ENCODE measurements around the gene CCDC88C. TPM values are rescaled to one million over a fixed set of nuclear protein-coding genes. Genes with fewer than 3 reads are reported as not detected.
A peak's percentile ranks its signal among the peaks of the same experiment; 100 is the strongest.

Gene CCDC88C
- total RNA-seq, 1 donor from 2014 or later, result 68.0 TPM

DNA sequence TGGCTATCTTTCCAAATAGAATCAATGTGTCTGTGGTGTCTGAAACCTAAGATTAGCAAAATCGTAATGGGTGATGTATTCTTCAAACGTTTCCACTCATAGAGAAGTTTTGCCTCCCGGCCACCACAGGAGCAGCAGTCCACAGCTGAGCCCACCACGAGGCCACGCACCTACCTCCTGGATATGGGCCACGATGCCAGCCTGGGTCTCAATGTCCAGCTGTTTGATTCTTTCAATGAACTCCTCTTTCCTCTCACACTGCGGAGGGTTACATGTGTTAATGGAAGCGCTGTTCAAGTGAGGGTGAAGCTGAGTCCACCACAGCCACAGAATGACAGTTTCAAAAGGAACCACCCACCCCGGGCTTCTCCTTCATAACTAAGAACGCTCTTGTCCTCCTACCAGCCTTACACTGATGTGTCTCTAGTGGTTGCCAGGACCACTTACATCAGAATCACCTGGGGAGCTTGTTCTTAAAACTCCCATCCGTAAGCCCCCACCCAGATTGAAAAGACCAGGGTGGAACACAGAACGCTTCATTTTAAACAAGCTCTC lies 75.3 kb downstream of the CCDC88C start:
- Mint-ChIP-seq H3K4me3 (ENCODE audit: unreplicated experiment) (no peak overlapping the region), H3K4me1 (ENCODE audit: low read depth, unreplicated experiment) (peaks cover 5% of the 10 kb centered on the region), H3K36me3 (ENCODE audit: unreplicated experiment) (no peaks in the 10 kb centered on the region), H3K27me3 (ENCODE audit: unreplicated experiment) (peaks cover 14% of the 10 kb centered on the region), H3K9me3 (ENCODE audit: unreplicated experiment) (peaks cover 3% of the 10 kb centered on the region), H3K27ac (ENCODE audit: unreplicated experiment) (no peak overlapping the region)
- DNase-seq, result no peak
- TF ChIP-seq, protein P1, sequence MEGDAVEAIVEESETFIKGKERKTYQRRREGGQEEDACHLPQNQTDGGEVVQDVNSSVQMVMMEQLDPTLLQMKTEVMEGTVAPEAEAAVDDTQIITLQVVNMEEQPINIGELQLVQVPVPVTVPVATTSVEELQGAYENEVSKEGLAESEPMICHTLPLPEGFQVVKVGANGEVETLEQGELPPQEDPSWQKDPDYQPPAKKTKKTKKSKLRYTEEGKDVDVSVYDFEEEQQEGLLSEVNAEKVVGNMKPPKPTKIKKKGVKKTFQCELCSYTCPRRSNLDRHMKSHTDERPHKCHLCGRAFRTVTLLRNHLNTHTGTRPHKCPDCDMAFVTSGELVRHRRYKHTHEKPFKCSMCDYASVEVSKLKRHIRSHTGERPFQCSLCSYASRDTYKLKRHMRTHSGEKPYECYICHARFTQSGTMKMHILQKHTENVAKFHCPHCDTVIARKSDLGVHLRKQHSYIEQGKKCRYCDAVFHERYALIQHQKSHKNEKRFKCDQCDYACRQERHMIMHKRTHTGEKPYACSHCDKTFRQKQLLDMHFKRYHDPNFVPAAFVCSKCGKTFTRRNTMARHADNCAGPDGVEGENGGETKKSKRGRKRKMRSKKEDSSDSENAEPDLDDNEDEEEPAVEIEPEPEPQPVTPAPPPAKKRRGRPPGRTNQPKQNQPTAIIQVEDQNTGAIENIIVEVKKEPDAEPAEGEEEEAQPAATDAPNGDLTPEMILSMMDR (IDR thresholded peaks at IDR 0.05; ENCODE audit: partially characterized antibody, unreplicated experiment), result no peak

DNA sequence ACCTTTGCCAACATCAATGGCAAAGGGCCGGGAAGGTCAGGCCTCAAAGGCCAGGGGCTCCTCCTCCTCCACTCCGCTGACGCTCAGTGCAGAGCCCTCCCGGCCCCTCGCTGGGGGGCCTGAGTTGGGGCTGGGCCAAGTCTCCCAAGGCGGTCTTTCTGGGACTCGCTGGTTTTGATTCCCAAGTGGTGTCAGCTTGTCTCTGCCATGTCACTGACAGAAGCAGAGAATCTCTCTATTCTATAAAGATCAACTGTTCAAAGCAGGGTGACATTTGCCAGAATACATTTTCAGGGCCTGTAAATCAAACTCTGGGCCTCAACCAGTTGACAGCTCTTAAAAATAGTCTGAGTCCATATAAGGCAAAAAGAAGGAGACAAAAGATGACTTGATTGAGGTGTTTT lies 75.9 kb downstream of the CCDC88C start:
- Mint-ChIP-seq H3K4me1 (ENCODE audit: low read depth, unreplicated experiment) (peaks cover 5% of the 10 kb centered on the region), H3K9me3 (ENCODE audit: unreplicated experiment) (peaks cover 3% of the 10 kb centered on the region), H3K4me3 (ENCODE audit: unreplicated experiment) (no peak overlapping the region), H3K36me3 (ENCODE audit: unreplicated experiment) (no peaks in the 10 kb centered on the region), H3K27me3 (ENCODE audit: unreplicated experiment) (peaks cover 11% of the 10 kb centered on the region), H3K27ac (ENCODE audit: unreplicated experiment) (no peak overlapping the region)
- DNase-seq, result no peak
- TF ChIP-seq, protein P1 (IDR thresholded peaks at IDR 0.05; ENCODE audit: partially characterized antibody, unreplicated experiment), result no peak

DNA sequence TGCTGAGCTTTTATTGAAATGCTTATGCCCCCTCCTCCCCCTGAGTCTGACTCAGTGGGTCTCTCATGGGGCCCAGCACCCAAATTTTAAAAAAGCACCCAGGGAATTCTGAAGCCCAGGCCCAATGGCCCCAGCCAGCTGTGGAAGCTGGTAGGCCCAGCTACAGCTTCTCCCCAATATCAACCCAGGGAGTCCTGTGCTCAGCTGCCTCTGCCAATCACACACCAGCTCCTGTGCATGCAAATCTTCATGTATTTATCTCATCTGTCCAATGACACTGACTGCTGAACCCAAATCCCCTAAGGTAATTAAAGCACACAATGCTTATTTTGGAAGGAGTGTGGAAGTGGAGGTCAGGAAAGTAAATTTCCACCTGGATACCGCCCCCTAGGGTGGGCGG lies 76.3 kb downstream of the CCDC88C start:
- Mint-ChIP-seq H3K27ac (ENCODE audit: unreplicated experiment) (no peak overlapping the region), H3K4me1 (ENCODE audit: low read depth, unreplicated experiment) (peaks cover 5% of the 10 kb centered on the region), H3K4me3 (ENCODE audit: unreplicated experiment) (no peak overlapping the region), H3K27me3 (ENCODE audit: unreplicated experiment) (peaks cover 11% of the 10 kb centered on the region), H3K36me3 (ENCODE audit: unreplicated experiment) (no peaks in the 10 kb centered on the region), H3K9me3 (ENCODE audit: unreplicated experiment) (peaks cover 3% of the 10 kb centered on the region)
- TF ChIP-seq, protein P1 (IDR thresholded peaks at IDR 0.05; ENCODE audit: partially characterized antibody, unreplicated experiment), result no peak
- DNase-seq, result no peak

DNA sequence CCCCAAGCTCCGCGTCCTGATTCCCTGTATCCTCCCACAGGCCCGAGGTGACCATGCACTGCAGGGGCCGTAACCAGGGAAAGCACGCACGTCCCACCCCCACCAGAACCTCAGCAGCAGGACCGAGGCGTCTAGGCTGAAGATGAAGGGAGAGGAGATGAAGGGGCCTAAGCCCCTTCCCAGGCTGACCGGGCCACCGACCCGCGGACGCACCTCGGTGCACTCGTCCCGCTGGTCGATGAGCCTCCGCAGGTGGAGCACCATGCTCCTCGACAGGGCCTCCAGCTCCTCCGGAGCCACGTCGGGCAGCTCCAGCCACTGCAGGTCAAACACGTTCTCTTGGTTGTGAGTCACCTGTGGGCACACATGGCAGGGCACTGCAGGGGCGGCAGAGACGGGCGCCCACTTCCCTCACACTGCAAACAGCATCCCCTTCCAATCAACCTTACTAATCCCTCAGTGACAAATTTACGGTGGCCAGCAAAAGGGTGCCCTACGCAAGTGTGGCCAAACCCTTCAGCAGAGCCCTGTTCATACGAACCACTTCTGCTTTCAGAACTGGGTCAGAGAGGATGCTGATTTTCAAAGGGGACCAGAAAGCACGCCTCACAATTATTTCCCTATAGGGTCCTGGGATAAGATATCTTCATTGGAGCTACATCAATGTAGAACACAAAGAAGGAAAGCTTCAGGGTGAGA lies 77.8 kb downstream of the CCDC88C start:
- DNase-seq, result no peak
- H3K4me1 Mint-ChIP-seq (ENCODE audit: low read depth, unreplicated experiment), result peaks cover 17% of the 10 kb centered on the region
- peaks cover 12% of the 10 kb centered on the region for H3K27me3 Mint-ChIP-seq (ENCODE audit: unreplicated experiment)
- H3K9me3 Mint-ChIP-seq (ENCODE audit: unreplicated experiment), result peaks cover 6% of the 10 kb centered on the region
- H3K27ac Mint-ChIP-seq (ENCODE audit: unreplicated experiment), result no peak overlapping the region
- H3K4me3 Mint-ChIP-seq (ENCODE audit: unreplicated experiment), result no peak overlapping the region
- H3K36me3 Mint-ChIP-seq (ENCODE audit: unreplicated experiment), result no peaks in the 10 kb centered on the region
- TF ChIP-seq, protein P1 (IDR thresholded peaks at IDR 0.05; ENCODE audit: partially characterized antibody, unreplicated experiment), result no peak

DNA sequence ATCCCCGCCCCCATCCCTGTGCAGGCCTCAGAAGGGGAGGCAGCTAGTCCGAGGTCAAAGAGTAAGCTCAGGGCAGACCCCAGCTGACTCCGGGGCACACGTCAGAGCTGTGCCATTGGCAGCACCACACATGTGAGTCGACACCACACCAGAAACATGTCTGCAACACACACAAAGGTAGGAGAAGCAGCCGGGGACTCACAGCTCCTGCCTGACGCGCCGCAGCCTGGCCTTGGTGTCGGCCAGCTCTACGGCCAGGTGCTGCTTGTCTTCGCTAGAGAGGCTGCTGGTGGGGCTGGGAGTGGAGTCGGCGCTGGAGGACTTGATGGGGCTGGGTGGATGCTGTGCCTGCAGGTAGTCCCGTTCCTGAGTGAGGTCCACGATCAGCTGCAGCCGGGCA lies 78.5 kb downstream of the CCDC88C start:
- Mint-ChIP-seq H3K27me3 (ENCODE audit: unreplicated experiment) (peaks cover 12% of the 10 kb centered on the region), H3K27ac (ENCODE audit: unreplicated experiment) (peak overlapping the region; percentile 55), H3K9me3 (ENCODE audit: unreplicated experiment) (peaks cover 4% of the 10 kb centered on the region), H3K4me3 (ENCODE audit: unreplicated experiment) (no peak overlapping the region), H3K36me3 (ENCODE audit: unreplicated experiment) (no peaks in the 10 kb centered on the region), H3K4me1 (ENCODE audit: low read depth, unreplicated experiment) (peaks cover 17% of the 10 kb centered on the region)
- TF ChIP-seq, protein P1 (IDR thresholded peaks at IDR 0.05; ENCODE audit: partially characterized antibody, unreplicated experiment), result no peak
- no peak for DNase-seq

All from glutamatergic neuron (in vitro differentiated cells).